HG02938 (cell line): ENCODE data around the gene MRPS7.
A peak's percentile ranks its signal among the peaks of the same experiment; 100 is the strongest.
"Not testable (repeated sequence)": the region's sequence is repeated elsewhere in the genome, so short reads cannot be mapped to it uniquely, and the experiment has no call there.

Source experiments
- ATAC-seq: cut with Tn5 transposase; IDR thresholded peaks from one replicate; pipeline ENCODE4 v1.9.1; 2021; ENCODE audit warnings: mild to moderate bottlenecking, moderate library complexity; ENCODE audit not compliant: unreplicated experiment

Gene MRPS7

GRCh38 chr17:75242461-75243042 lies 19.1 kb upstream of the MRPS7 start:
- ATAC-seq: no peak

GRCh38 chr17:75244133-75244866 lies 17.4 kb upstream of the MRPS7 start:
- ATAC-seq: no peak

GRCh38 chr17:75245011-75245410 lies 16.7 kb upstream of the MRPS7 start:
- no peak for ATAC-seq

- no peak for ATAC-seq
Measured at GRCh38 chr17:75246404-75246803, 15.3 kb upstream of the MRPS7 start.

- no peak for ATAC-seq
Measured at GRCh38 chr17:75249564-75249963, 12.1 kb upstream of the MRPS7 start.

- ATAC-seq: peak; percentile 82
Measured at GRCh38 chr17:75250009-75250471, 11.6 kb upstream of the MRPS7 start.

- no peak for ATAC-seq
Measured at GRCh38 chr17:75252039-75252816, 9.5 kb upstream of the MRPS7 start.

GRCh38 chr17:75255954-75256698 lies 5.6 kb upstream of the MRPS7 start:
- not testable (repeated sequence) for ATAC-seq

GRCh38 chr17:75257228-75257627 lies 4.5 kb upstream of the MRPS7 start:
- ATAC-seq: not testable (repeated sequence)

GRCh38 chr17:75260641-75261335 lies 891 bp upstream of the MRPS7 start:
- peak; percentile 17 for ATAC-seq

- no peak for ATAC-seq
Measured at GRCh38 chr17:75262112-75262606, 480 bp downstream of the MRPS7 start.

- no peak for ATAC-seq
Measured at GRCh38 chr17:75263055-75263454, 1.4 kb downstream of the MRPS7 start.

- ATAC-seq: no peak
Measured at GRCh38 chr17:75265614-75266315, 4.1 kb downstream of the MRPS7 start.

GRCh38 chr17:75266316-75267152 lies 4.9 kb downstream of the MRPS7 start:
- ATAC-seq: no peak

- ATAC-seq: no peak
Measured at GRCh38 chr17:75267153-75267410, 5.4 kb downstream of the MRPS7 start.

GRCh38 chr17:75267411-75268232 lies 5.9 kb downstream of the MRPS7 start:
- ATAC-seq: no peak

- no peak for ATAC-seq
Measured at GRCh38 chr17:75269844-75270217, 8.2 kb downstream of the MRPS7 start.
